HG02840 (cell line): ENCODE results near the gene PHF21B.

Experiments
- ATAC-seq: cut with Tn5 transposase; IDR thresholded peaks from one replicate; pipeline ENCODE4 v1.9.1; 2021; ENCODE audit warnings: mild to moderate bottlenecking, moderate library complexity, moderate number of reproducible peaks; ENCODE audit not compliant: unreplicated experiment, low FRiP score

Gene PHF21B

GRCh38 chr22:45019861-45020655 is 10.3 kb upstream of the PHF21B start:
- ATAC-seq, result no peak

- ATAC-seq, result no peak
Measured at GRCh38 chr22:45014654-45015053, 4.8 kb upstream of the PHF21B start.

GRCh38 chr22:45013138-45013537 is 3.3 kb upstream of the PHF21B start:
- ATAC-seq, result no peak

DNA sequence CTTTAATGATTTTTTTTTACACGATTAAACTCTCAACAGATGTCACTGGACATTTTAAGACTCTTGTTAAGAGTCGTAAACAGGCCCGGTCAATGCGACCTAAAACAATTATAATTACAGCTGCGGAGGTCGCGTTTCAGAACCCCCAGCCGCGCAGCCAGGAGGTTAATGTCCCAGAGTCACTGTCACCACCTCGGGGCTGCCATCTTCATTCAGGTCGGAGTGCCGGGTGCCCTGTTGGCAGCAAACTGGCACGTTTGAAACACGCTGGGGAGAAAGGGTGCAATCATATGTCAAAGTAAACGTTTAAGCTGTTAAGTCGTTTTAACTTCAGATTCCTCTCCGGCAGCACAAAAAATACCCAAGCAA is 711 bp upstream of the PHF21B start:
- ATAC-seq, result no peak

DNA sequence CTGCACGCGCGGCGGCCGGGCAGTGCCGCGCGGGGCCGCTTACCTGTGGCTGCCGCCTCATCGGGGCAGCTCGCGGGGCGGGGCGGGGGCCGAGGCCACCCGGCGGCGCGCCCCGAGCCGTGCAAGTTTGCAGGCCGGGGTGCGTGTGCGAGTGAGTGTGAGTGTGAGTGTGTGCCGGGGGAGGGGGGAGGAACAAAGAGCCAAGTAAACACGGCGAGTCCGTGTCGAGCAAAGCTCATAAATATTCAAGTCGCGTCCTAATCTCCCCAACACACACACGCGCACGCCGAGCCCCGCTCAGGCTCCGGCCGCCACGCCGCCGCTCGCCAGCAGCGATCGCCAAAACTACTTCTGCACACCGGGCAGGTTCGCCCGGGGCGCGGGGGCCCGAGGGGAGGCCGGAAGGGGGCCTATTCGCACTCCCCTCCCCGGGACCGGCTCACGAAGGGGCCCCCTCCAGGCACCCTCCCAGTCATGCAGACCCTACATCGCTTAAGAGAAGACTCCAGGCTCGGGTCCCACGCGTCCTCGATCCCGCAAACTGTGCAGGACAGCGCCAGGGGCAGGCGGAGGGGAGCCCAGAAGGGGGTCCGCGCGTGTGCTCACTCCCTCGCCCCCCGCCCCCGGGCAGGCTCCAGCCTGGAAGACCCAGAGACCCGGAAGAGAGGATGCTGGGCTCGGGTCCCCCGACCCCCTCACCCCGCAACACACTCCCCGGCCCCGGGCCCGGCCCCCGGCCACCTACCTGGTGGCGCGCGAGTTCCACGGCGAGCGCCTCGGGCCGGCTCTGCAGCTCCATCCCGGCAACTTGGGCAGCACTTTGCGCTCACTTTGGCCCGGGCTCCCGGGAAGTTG is 827 bp downstream of the PHF21B start:
- no peak for ATAC-seq

GRCh38 chr22:45008186-45008681 is 1.6 kb downstream of the PHF21B start:
- no peak for ATAC-seq

GRCh38 chr22:45007391-45008185 is 2.2 kb downstream of the PHF21B start:
- ATAC-seq, result no peak

GRCh38 chr22:45006964-45007390 is 2.8 kb downstream of the PHF21B start:
- ATAC-seq, result no peak

- ATAC-seq, result no peak
Measured at GRCh38 chr22:45006111-45006963, 3.5 kb downstream of the PHF21B start.

- no peak for ATAC-seq
Measured at GRCh38 chr22:45001653-45002052, 8.2 kb downstream of the PHF21B start.

GRCh38 chr22:45000330-45000729 is 9.5 kb downstream of the PHF21B start:
- ATAC-seq, result no peak

DNA sequence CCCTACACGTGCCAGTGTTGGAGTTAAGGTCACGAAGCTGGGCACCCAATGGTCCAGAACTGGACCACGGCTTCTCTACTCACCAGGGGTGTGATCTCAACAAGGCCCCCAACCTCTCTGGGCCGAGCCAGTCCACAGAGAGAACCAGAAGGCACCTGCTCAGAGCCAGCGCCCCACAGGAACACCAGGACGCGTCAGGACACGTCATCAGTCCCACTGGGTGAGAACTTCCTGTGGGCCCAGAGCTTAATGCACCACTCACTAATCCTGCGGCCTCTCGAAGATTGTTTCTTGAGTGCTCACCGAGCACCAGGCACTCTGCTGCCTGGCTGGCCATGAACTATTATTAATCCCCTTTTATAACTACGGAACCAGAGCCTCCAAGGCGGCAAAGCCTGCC is 10.1 kb downstream of the PHF21B start:
- no peak for ATAC-seq

- no peak for ATAC-seq
Measured at GRCh38 chr22:44999231-44999630, 10.6 kb downstream of the PHF21B start.

- no peak for ATAC-seq
Measured at GRCh38 chr22:44998296-44998695, 11.5 kb downstream of the PHF21B start.

- no peak for ATAC-seq
Measured at GRCh38 chr22:44997060-44997459, 12.7 kb downstream of the PHF21B start.

DNA sequence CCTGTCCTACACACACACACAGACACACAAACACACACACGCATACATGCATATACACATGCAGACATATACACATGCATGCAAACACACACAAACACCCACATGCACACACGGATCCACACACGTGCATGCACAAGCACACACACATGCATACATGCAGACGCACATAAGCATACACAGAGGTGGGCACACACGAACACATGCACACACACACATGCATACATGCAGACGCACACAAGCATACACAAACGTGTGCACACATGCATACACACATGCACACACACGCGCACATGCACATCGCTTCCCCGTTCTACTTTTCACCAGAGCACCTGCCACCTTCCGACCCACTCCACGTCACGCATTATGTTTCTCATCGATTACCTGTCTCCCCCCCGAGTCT is 13.2 kb downstream of the PHF21B start:
- ATAC-seq, result no peak

DNA sequence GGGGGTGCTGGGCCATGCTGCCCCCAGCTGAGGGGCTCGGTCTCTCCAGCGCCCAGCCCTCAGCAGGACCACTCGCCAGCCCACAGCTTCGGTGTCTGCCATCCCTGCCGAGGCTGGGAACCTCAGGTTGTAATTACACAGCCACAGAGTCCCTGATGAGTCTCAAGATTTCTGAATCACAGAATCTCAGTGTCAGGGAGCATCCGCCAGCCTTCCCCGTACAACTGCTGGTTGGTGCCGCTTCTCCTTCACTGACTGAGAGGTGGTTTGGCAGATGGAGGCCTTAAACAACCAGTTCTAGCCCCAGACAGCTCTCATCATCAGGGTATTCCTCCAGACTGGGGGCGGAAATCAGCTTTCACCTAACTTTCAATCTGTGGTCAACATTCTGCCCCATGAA is 13.7 kb downstream of the PHF21B start:
- ATAC-seq, result no peak

- no peak for ATAC-seq
Measured at GRCh38 chr22:44995715-44996114, 14.1 kb downstream of the PHF21B start.

GRCh38 chr22:44995105-44995514 is 14.7 kb downstream of the PHF21B start:
- no peak for ATAC-seq
